Fibroblast of lung (primary cell): Measurements from ENCODE around the gene RCAN2. TPM values are rescaled to one million over a fixed set of nuclear protein-coding genes. Genes with fewer than 3 reads are reported as not detected.

Experiments
- DNase-seq, 2 donors: peaks; one replicate each; pipeline versions ENCODE4 v3.0.0 to v3.0.0-alpha.2; 2010; ENCODE audit warnings: low read depth in 2 of 2
- H2AFZ ChIP-seq: 2 replicates; pipeline ENCODE4 v1.5.1; 2012; ENCODE audit warnings: low read length, control low read depth, inconsistent platforms
- H3K27ac ChIP-seq: 2 replicates; pipeline ENCODE4 v1.5.1; 2011; ENCODE audit warnings: low read length, control low read depth; ENCODE audit not compliant: insufficient read depth
- H3K27me3 ChIP-seq: 2 replicates; pipeline ENCODE4 v1.5.1; 2011; ENCODE audit warnings: mild to moderate bottlenecking, low read length; ENCODE audit not compliant: control insufficient read depth, insufficient read depth
- H3K36me3 ChIP-seq: 2 replicates; pipeline ENCODE4 v1.5.1; 2011; ENCODE audit warnings: low read length; ENCODE audit not compliant: control insufficient read depth, insufficient read depth
- H3K4me1 ChIP-seq: 2 replicates; pipeline ENCODE4 v1.5.1; 2011; ENCODE audit warnings: low read length; ENCODE audit not compliant: control insufficient read depth, insufficient read depth; ENCODE audit errors: extremely low read depth
- H3K4me2 ChIP-seq: 2 replicates; pipeline ENCODE4 v1.5.1; 2011; ENCODE audit warnings: low read length, control low read depth; ENCODE audit not compliant: insufficient read depth; ENCODE audit errors: extremely low read depth
- H3K4me3 ChIP-seq, 4 experiments: fragments of 200-600 bp in 1 of 4; sonication (generic) in 1 of 4; replicated peaks in 1 of 4; 2 replicates each; pipeline ENCODE4 v1.5.1; 2011 to 2016; ENCODE audit warnings: low read length in 4 of 4, low read depth in 3 of 4, mild to moderate bottlenecking in 3 of 4, control low read depth in 2 of 4, inconsistent platforms in 1 of 4, mixed read lengths in 1 of 4; ENCODE audit not compliant: insufficient read depth in 1 of 4; ENCODE audit errors: control extremely low read depth in 1 of 4
- H3K79me2 ChIP-seq: 2 replicates; pipeline ENCODE4 v1.5.1; 2012; ENCODE audit warnings: mild to moderate bottlenecking, low read length, inconsistent platforms; ENCODE audit not compliant: control insufficient read depth, insufficient read depth
- H3K9ac ChIP-seq: 2 replicates; pipeline ENCODE4 v1.5.1; 2011; ENCODE audit warnings: mild to moderate bottlenecking, low read length, control low read depth; ENCODE audit not compliant: insufficient read depth
- H3K9me3 ChIP-seq: 2 replicates; pipeline ENCODE4 v1.5.1; 2012; ENCODE audit warnings: low read depth, low read length; ENCODE audit not compliant: control insufficient read depth, insufficient read depth
- H4K20me1 ChIP-seq: 2 replicates; pipeline ENCODE4 v1.5.1; 2011; ENCODE audit warnings: low read length; ENCODE audit not compliant: control insufficient read depth, insufficient read depth; ENCODE audit errors: extremely low read depth
- EZH2 ChIP-seq: IDR thresholded peaks from 2 replicates; pipeline ENCODE4 v1.5.1; 2012; ENCODE audit warnings: low read length, control low read depth, mild to moderate bottlenecking; ENCODE audit errors: missing control alignments
- polyA plus RNA-seq, 2 donors: library from polyadenylated mRNA; depleted of rRNA in 1 of 2; stranded (reverse) in 1 of 2; unstranded in 1 of 2; fragments of >200 nt; gene quantifications; 2 replicates each; pipeline ENCODE4 v1.2.1, GENCODE V29; 2011 to 2012; ENCODE audit warnings: missing spikeins in 1 of 2
- total RNA-seq: library from RNA; depleted of rRNA; stranded (reverse); fragments of >200 nt; gene quantifications from 2 replicates; pipeline ENCODE4 v1.2.1, GENCODE V29; 2014
- TF ChIP-seq, protein P1 (sequence below), 2 donors: IDR thresholded peaks in 1 of 2; conservative IDR thresholded peaks in 1 of 2; 1 replicate in 1 of 2; 2 replicates in 1 of 2; pipeline ENCODE4 v1.5.1; 2011 to 2012; ENCODE audit warnings: low read length in 2 of 2, control low read depth in 1 of 2, inconsistent platforms in 1 of 2, low read depth in 1 of 2, mild to moderate bottlenecking in 1 of 2

The RCAN2 gene
- total and polyA plus RNA-seq, 2 donors (not counting 1 experiment from before 2014, with no cell fraction given): 11.7 to 38.0 TPM

- TF ChIP-seq, protein P1, sequence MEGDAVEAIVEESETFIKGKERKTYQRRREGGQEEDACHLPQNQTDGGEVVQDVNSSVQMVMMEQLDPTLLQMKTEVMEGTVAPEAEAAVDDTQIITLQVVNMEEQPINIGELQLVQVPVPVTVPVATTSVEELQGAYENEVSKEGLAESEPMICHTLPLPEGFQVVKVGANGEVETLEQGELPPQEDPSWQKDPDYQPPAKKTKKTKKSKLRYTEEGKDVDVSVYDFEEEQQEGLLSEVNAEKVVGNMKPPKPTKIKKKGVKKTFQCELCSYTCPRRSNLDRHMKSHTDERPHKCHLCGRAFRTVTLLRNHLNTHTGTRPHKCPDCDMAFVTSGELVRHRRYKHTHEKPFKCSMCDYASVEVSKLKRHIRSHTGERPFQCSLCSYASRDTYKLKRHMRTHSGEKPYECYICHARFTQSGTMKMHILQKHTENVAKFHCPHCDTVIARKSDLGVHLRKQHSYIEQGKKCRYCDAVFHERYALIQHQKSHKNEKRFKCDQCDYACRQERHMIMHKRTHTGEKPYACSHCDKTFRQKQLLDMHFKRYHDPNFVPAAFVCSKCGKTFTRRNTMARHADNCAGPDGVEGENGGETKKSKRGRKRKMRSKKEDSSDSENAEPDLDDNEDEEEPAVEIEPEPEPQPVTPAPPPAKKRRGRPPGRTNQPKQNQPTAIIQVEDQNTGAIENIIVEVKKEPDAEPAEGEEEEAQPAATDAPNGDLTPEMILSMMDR (conservative IDR thresholded peaks at IDR 0.05 in 1 of 2, IDR thresholded peaks at IDR 0.05 in 1 of 2; ENCODE audit: low read depth in 1 of 2, low read length in 2 of 2): no peak
- H3K79me2 ChIP-seq: no peaks in the 10 kb centered on the region
- no peak overlapping the region for H3K4me3 ChIP-seq
- no peak overlapping the region for H3K27ac ChIP-seq
- H2AFZ ChIP-seq: no peak overlapping the region
- no peaks in the 10 kb centered on the region for H3K4me1 ChIP-seq
- no peaks in the 10 kb centered on the region for H3K9me3 ChIP-seq
- H3K27me3 ChIP-seq: no peaks in the 10 kb centered on the region
- H4K20me1 ChIP-seq: no peaks in the 10 kb centered on the region
- H3K9ac ChIP-seq: no peak overlapping the region
- H3K4me2 ChIP-seq: no peak overlapping the region
- no peak for DNase-seq
- H3K36me3 ChIP-seq: no peaks in the 10 kb centered on the region
Measured at GRCh38 chr6:46240866-46241565, 250.2 kb downstream of the RCAN2 start.

DNA sequence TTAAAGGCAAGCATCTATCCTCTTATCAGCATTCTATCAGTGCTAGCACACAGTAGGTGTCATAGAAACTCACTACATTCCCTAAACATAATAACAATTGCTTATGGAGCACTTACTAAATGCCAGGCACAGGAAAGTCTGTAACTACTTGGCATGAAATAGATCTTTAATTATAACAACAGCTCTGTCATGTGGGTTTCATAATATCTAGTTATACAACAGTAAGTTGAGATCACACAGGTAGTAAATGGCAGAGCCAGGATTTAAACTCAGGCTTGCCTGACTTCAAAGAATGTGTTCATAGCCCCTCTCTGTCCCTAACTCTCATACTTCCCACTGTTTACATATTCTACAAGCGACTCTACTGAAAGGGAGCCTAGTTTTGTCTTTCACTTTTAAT, 254.5 kb downstream of the RCAN2 start:
- Histone ChIP-seq H3K27ac (no peak overlapping the region), H3K4me3 (no peak overlapping the region), H3K79me2 (no peaks in the 10 kb centered on the region), H3K9ac (no peak overlapping the region), H2AFZ (no peak overlapping the region), H3K9me3 (no peaks in the 10 kb centered on the region), H3K27me3 (no peaks in the 10 kb centered on the region), H4K20me1 (no peaks in the 10 kb centered on the region), H3K4me1 (no peaks in the 10 kb centered on the region), H3K36me3 (no peaks in the 10 kb centered on the region), H3K4me2 (no peak overlapping the region)
- TF ChIP-seq, protein P1 (conservative IDR thresholded peaks at IDR 0.05 in 1 of 2, IDR thresholded peaks at IDR 0.05 in 1 of 2; ENCODE audit: low read depth in 1 of 2, low read length in 2 of 2): no peak
- no peak for DNase-seq

GRCh38 chr6:46235242-46235641, 256.0 kb downstream of the RCAN2 start:
- Histone ChIP-seq H4K20me1 (no peaks in the 10 kb centered on the region), H3K36me3 (no peaks in the 10 kb centered on the region), H3K4me1 (no peaks in the 10 kb centered on the region), H3K9me3 (no peaks in the 10 kb centered on the region), H3K9ac (no peak overlapping the region), H3K4me3 (no peak overlapping the region), H3K79me2 (no peaks in the 10 kb centered on the region), H3K4me2 (no peak overlapping the region), H3K27me3 (no peaks in the 10 kb centered on the region), H2AFZ (no peak overlapping the region), H3K27ac (no peak overlapping the region)
- DNase-seq: no peak
- TF ChIP-seq, protein P1 (conservative IDR thresholded peaks at IDR 0.05 in 1 of 2, IDR thresholded peaks at IDR 0.05 in 1 of 2; ENCODE audit: low read depth in 1 of 2, low read length in 2 of 2): no peak
- TF ChIP-seq EZH2: no peak
